ENCODE data around the gene GOLGA6D.
"Not testable (repeated sequence)": the region's sequence is repeated elsewhere in the genome, so short reads cannot be mapped to it uniquely, and the experiment has no call there.

The GOLGA6D gene

DNA sequence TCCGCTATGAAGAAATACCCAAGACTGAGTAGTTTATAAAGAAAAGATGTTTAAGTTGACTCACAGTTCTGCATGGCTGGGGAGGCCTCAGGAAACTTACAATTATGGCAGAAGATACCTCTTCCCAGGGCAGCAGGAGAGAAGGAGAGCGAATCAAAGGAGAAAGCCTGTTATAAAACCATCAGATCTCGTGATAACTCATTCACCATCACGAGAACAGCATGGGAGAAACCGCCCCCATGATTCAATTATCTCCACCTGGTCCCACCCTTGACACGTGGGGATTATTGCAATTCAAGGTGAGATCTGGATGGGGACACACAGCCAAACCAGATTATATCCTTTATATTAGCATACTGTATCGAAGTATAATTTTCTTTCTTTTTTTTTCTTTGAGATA, 49.5 kb downstream of the GOLGA6D start:
- not testable (repeated sequence) for DNase-seq (ENCODE audit: low read depth in 2 of 2)

- not testable (repeated sequence) for DNase-seq (ENCODE audit: low read depth in 2 of 2)
Observed at GRCh38 chr15:75333654-75334419, 51.2 kb downstream of the GOLGA6D start.

DNA sequence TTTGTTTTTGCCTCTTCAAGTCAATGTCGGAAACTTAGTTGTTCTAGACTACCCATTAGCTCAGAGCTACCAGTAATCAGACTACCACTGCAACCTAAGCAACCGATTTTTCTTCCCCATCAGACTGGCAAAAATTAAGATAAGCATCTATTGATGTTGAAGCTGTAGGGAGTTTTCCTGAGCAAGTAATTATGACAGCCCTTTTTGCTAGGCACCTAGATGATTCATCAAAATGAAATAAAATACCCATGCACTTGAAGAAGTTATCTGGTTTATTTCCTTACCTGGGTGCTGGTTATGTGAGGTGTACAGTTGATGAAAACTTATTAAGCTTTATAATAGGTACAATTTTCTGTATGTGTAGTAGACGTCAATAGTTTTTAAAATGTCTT, 52.7 kb downstream of the GOLGA6D start:
- no peak for DNase-seq (ENCODE audit: low read depth in 2 of 2)

DNA sequence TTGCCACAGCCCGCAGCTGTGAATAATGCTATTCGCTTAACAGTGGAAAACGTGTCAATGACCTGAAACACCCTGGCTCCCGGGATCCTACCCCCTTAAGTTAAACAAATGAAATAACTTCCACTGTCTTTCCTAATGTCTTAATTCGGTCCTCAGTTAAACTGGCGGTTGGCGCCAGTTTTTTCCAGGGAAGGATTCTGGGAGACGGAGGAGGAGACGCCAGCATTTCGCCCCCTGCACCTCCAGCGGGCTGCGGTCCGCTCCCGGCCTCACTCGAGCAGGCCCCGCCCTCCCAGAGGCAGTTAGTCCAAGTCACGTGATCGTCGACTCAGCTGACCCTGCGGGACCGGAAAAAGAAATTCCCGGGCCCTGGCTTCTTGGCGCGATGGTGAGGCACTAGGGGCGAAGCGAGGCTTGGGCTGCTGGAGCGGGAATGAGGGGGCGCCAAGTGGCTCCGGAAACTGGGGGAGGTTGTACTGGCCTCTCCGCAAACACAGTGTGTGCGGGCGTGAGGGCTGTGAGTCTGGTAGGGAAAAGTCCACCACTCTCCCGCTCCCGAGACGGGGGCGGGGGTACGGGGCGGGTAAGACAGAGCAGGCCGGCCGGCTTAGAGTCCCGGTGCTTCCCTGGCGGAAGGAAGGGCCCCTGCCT, 53.2 kb downstream of the GOLGA6D start, which contains the start of gene COMMD4:
TSS of gene COMMD4 (plus strand) at position 359 of the 651 bp plus-strand sequence. CDS start at position 386, 27 bp downstream.
- peak; percentile 83 to 89 for DNase-seq (ENCODE audit: low read depth in 2 of 2)

DNA sequence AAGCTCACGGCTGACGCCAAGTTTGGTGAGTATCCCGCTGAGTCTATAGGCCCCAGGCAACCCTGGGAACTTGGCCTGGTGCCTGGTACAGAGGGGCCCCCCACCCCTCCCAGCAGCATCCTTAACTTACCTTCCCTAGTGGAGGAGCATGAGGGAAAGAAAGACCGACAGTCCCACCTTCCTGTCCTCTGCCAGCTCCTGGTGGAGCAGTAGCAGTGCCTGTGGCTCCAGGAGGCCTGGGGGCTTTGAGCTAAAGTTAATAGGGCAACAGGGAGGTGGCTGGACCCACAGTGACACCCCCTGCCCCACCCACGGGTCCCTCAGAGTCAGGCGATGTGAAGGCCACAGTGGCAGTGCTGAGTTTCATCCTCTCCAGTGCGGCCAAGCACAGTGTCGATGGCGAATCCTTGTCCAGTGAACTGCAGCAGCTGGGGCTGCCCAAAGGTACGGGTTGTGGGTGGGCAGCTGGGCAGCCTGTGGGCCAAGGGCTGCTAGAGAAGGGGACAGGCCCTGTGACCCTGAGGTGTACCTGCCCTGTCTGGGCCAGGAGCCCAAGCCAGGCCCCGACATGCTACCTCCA, 56.1 kb downstream of the GOLGA6D start:
- no peak for DNase-seq (ENCODE audit: low read depth in 2 of 2)

GRCh38 chr15:75339531-75340240, 57.1 kb downstream of the GOLGA6D start:
- DNase-seq (ENCODE audit: low read depth in 2 of 2), result no peak

DNA sequence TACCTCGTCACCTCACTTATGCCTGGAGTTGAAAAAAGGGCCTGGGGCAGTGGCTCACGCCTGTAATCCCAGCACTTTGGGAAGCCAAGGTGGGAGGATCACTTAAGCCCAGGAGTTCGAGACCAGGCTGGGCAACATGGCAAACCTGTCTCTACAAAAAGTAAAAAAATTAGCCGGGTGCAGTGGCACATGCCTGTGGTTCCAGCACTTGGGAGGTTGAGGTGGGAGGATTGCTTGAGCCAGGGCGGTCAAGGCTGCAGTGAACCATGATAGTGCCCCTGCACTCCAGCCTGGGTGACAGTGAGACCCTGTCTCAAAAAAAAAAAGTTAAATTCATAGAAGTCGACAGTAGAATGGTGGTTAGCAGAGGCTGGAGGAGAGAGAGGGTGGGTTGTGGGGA, 59.6 kb downstream of the GOLGA6D start:
- DNase-seq (ENCODE audit: low read depth in 2 of 2), result no peak

DNA sequence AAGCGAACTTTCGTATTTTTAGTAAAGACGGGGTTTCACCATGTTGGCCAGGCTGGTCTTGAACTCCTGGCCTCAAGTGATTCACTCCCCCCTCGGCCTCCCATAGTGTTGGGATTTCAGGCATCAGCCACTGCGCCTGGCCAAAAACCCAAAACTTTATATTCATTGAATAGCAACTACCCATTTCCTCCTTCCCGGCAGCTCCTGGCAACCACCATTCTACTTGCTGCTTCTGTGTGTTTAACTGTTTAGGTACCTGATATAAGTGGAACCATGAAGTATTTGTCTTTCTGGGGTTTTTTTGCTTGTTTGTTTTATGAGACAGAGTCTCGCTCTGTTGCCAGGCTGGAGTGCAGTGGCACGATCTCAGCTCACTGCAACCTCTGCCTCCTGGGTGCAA, 61.3 kb downstream of the GOLGA6D start:
- not testable (repeated sequence) for DNase-seq (ENCODE audit: low read depth in 2 of 2)
